NCI-H146 (cell line): ENCODE measurements around the gene TSHZ2.

Experiments used
- DNase-seq: peaks from one replicate; lab custom pipeline; 2025; lab: John Stamatoyannopoulos, UW

Gene TSHZ2, protein sequence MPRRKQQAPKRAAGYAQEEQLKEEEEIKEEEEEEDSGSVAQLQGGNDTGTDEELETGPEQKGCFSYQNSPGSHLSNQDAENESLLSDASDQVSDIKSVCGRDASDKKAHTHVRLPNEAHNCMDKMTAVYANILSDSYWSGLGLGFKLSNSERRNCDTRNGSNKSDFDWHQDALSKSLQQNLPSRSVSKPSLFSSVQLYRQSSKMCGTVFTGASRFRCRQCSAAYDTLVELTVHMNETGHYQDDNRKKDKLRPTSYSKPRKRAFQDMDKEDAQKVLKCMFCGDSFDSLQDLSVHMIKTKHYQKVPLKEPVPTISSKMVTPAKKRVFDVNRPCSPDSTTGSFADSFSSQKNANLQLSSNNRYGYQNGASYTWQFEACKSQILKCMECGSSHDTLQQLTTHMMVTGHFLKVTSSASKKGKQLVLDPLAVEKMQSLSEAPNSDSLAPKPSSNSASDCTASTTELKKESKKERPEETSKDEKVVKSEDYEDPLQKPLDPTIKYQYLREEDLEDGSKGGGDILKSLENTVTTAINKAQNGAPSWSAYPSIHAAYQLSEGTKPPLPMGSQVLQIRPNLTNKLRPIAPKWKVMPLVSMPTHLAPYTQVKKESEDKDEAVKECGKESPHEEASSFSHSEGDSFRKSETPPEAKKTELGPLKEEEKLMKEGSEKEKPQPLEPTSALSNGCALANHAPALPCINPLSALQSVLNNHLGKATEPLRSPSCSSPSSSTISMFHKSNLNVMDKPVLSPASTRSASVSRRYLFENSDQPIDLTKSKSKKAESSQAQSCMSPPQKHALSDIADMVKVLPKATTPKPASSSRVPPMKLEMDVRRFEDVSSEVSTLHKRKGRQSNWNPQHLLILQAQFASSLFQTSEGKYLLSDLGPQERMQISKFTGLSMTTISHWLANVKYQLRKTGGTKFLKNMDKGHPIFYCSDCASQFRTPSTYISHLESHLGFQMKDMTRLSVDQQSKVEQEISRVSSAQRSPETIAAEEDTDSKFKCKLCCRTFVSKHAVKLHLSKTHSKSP (N-terminal part only)

DNA sequence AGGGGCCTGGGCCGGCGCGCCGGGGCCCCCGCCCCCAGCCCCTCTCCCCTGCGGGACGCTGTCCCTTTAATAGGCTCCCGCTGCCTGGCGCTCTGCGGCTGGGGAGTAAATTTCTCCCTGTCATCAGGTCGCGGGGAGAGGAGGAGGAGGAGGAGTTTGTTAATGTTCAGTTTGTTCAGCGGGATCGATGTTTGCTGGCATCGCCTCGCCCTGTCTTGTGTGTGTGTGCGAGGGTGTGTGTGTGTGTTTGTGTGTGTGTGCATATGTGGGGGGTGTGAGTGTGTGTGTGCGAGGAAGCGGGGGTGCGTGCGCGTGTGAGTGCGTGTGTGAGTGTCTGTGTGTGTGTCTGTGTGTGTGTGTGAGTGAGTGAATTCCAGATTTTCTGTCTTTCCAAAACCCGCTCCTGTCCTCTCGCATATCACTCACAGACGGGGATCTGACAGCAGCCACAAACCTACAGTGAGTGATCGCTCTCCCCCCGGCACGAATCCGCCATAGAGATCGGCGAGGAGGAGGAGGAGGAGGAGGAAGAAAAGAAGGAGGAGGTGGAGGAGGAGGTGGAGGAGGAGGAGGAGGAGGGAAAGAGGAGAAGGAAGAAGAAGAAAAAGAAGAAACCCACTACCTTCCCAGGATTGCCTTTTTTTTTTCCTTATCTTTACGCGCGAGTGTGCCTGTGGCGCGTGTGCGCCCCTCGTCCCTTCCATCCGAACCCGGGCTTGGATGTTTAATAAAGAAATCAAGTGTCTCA lies at the start of gene TSHZ2:
TSS of gene TSHZ2 (plus strand) at position 169 of the 748 bp plus-strand sequence. CDS start 936 bp downstream, outside the sequence.
- peak; percentile 71 for DNase-seq

DNA sequence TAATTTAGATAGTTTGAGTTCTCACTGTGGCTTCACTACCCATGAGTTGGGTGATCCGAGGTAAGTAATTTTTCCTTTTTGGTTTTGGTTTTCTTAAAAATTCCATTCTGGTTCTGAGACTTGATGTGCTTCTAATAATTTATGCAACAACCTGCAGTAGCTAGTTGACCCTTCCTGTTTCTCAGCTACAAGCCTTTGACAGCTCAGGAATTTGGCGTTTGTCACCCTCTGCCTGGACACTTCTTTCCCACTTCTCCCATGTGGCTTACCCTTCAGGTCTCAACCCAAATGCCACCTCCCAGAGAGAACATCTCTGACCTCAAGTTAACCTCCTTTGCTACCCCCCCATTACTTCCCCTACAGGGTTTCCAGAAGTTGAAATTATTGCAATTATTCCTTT lies 49.7 kb upstream of the TSHZ2 start:
- no peak for DNase-seq

DNA sequence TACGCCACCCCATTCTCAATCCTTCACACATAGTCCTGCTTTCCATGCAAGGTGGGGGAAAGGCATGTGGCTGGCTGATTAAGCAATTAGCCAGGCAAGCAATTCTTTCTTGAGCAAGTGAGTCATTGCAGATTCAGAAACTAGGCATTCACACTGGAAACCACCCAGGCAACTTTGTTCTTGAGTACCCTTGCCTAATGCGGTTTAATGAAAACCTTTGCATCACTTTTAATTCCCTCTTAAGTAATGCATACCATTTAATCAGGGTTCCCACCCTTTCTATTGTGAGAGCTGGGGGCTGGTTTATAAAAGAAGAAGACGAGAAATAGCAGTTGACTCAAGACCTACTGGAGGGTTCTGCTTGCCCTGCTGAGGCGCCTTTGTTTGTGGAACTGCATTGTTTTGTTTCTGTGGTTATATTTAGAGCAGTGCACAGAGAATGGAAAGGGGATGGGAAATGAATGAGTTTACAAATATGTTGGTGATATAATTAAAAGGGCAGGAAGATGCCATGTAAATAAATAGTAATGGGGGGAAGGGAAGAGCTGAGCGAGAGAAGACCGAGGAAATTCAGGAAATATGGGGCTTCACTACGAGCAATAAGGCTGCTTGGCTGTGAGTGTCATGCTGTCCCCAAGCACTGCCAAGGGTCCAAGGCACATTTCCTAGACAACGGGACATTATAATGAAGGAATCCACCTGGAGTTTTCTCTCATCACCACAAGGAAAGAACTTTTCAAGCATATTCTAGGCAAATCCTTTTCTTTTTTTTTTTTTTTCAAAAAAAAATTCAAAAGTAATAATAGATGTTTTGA lies 48.8 kb upstream of the TSHZ2 start:
- DNase-seq, result no peak

DNA sequence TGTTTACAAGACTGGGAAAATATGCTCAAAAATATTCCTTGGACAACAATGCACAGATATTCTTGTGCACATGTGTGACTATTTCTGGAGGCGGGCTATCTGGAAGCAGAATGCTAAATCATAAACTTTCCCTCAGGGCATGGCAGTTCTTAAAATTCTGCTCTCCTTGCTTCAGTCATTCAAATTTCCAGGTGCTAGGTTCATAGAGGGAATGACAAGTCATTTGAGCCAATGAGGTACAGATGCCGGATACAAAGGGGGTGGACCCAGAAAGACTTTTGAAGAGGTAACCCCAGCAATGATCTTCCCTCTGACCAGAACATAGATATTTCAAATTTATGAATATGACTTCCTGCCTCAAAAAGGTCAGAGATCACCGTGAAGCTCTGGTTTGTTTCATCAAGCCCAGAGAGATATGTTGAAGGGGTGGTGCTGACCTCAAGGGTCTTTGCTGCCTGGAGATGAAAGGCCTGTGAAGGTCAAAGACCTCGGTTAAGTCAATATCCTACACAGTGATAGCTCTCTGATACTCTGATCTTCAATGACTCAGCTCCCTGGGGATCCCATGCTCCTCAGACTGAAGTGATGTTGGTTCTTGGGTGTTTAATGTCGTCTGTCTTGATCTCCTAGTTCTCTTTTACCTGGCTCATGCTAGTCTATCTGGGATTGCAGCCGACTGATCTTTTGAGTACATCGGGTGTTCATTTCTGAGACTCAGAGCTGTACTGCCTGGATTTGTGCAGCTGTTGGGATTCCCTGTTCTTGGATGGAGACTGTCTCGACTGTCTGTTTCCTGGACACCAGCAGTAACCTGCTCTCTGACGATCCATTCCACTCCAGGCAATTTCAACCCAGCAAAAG lies 47.5 kb upstream of the TSHZ2 start:
- DNase-seq, result no peak

DNA sequence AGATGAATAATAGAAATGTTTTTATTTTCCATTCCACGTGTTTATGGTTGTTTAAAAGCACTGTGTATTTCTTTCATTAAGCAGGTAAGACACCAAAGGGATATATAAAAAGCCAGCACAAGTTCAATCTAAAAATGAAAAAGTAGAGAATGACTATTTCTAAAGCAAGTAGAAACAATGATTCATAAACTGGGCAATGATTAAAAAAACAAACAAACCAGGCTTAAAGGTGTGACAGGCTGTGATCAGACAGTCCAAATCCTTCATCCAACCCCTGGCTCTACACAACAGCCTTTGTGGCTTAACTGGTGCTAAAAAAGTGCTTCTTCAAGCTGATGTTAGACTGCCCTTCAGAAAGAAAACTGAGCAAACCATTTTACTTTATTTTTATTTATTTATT lies 45.7 kb upstream of the TSHZ2 start:
- no peak for DNase-seq

DNA sequence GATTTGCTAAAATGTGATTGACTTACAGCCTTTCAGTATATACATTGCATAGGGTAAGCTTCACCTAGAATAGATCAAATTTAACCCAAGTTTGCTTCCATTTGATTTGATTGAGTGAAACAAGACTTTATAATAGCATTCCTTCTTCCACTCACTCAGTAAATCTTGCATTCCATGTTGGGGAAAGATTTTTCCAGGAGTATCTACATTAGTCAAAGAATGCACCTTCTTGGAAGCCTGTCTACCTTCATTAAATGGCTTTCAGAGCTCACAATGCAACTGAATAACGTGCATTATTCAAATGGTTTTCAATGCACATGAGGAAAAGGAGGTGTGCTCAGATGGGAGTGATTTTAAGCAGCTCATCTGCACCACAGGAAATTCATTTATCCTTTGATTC lies 38.3 kb upstream of the TSHZ2 start:
- no peak for DNase-seq

DNA sequence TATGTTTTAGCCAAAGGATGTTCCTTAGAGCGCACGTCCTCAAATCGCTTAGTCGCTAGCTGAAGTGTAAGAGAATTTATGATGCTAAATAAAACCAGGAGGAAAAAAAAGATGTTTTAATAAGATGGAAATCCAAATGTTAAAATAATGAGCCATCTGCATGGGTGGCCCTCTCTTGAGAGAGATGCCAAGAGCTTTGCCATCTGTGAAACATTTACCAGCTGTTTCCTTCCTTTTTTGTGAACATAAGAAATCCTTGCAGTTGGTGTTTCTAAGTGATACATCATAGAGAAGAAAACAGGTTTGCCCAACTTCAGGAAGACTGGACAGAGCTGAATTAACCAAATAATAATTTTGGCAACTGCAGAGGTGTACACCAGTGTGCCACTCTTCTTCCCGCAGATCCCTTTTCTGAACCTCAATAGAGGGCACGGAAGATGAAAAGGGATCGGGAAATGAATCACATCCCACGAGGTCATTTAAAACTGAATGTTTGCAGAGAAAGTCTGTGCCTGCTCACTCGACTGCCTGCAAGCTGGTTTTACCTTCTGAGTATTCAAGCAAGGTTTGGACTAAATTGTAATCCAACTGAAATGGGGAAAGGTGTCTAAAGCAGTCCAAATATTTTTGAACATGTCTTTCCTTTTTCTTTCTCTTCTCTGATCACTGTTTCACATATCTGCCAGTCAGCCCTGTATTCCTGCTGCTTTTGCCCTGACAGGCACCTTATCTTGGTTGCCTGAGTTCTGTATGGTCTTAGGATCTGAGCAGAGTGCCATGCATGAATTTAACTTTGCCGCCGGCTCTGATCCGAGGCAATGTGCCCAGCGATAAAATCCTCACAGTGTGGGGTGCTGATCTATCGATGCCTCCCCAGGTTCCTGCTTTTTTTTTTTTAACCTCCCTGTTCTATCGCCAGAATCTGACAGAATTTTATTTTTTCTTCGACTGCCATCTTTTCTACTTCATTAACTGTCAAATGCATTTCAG lies 35.5 kb upstream of the TSHZ2 start:
- no peak for DNase-seq

DNA sequence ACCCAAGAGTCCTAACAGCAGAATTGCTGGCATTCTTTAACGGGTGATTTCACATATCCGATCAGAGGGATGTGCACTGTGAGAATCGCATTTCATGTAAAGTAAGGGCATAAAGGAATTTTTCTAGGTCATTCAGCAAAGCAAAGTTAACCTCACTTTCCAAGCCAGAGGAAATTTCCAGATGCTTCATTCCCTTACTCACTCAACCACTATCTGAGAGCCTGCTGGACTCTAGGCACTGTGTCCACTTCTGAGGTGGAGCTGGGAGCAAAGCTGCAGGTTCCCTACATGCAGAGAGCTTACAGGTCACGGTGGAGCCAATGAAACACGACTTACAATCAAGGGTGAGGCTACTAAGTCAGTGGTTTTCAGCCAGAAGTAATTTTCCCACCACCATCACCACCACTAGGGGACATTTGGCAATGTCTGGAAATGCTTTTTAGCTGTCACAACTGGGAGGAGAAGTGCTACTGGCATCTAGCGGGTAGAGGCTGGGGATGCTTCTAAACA lies 34.5 kb upstream of the TSHZ2 start:
- no peak for DNase-seq

DNA sequence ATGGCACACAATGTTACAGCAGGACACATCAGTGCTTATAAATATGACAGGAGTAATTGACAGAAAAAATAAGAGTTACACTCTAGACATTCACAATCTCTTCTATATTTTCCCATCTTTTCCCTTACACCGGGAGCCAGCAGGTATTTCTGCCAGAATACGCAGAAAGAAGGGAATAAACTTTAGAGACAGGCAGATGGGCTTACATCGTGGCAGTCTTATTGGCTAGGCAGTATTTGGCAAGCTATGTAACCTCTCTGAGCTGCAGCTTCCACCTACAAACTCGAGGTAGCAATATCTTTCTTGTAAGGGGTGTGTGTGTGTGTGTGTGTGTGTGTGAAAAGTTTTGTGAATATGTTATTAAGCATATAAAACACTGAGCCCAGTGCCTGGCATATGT lies 33.0 kb upstream of the TSHZ2 start:
- DNase-seq, result no peak

DNA sequence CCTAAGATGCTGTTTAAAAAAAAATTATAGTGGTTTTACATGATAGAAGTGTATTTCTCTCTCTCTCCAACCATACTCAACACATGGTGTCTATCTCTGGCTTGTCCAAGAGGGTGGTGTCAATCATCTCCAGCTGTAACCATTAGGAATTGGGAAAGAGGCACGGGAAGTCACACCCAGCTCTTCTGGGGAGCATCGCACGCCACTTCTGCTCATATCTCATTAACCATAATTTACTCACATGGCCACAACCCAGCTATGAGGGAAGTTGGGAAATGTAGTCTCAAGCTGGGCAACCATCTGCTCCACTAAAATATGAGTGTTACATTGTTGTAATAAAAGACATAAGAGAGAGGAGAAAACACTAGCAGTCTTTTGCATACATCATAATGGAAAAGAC lies 30.4 kb upstream of the TSHZ2 start:
- no peak for DNase-seq

DNA sequence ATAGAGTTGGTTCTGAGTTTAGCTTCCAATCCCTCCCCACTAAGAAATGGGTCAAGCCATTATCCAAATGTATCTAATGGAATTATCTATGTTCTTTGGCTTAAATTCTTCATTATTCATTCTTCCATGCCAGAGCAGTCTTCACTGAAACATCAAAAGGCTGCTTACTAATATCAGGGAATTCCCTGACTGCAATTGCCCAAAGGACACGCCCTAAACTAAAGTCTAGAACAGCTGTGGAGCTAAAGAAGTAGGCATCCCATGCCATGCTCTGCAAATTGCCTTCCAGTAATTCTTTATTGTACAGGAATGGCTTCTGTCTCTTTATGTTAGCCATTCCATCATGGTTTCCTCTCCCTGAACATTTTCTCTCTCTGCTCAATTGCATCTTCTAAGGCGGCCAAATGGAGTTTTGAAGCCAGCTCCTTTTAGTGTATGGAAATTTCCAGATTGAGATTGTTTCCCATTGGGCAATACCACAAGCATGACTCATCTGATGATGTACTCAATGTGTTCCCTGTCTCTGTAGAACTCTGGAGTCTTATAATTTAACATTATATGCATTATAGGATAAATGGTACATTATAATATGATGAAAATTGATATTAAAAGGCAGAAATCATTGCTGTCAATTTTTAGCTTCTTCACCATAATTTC lies 28.8 kb upstream of the TSHZ2 start:
- DNase-seq, result no peak

DNA sequence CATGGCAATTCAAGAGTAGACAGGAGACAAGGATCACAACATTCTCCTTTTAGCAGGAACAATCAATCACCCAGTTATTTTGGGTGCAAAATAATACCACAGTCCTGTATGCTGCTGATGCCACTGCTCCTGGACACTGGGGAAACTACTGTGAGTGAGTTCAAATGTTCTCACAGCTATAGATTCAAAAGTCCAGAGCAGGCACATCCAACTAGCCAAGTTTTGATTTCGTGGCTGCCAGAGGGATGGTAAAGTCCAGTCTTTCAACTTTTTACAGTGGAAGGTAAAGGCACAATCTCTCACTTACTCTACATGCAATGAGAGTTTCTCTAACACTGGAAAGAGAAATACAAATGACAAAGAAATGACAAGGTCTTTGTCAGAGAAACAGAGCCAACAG lies 26.9 kb upstream of the TSHZ2 start:
- no peak for DNase-seq

DNA sequence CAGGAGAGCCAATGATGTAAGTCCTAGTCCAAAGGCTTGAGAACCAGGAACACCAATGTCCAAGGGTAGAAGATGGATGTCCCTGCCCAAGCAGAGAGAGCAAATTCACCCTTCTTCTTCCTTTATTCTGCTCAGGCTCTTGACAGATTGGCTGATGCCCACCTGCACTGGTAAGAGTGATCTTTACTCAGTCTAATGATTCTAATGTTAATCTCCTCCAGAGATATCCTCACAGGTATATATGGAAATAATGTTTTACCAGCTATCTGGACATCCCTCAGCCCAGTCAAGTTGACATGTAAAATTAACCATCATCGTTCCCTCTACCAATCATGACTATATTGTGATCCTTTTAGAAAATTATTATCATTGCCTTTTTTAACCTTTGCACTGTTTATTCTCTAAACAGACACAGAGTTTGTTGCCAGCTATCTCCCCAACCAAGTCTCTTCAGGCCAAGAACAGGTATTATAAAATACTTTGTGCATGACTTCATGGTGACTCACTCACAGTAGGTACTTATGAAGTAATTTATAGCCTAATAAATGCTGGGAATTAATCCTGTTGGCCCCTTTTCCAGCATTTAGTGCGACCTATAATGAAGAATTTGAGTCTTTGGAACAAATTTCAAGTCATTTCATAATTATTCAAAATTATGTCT lies 26.2 kb upstream of the TSHZ2 start:
- DNase-seq, result no peak

DNA sequence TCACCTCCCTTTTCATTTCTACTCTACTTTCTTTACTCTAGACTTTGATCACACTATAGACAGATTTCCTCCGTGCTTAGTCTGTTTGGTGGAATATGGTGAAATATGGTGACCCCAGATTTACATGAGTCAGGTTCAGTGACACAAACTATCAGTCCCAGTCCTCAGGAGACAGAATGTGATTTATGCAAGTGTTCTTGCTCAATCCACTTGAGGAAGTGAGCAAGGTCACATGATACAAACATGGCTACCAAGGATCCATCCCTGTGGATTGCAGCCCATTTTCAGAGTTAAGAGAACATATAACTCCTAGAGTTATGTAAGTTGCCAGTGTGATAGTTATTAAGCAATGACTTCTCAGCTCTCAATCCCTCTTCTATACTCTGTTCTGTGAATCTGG lies 23.7 kb upstream of the TSHZ2 start:
- no peak for DNase-seq

DNA sequence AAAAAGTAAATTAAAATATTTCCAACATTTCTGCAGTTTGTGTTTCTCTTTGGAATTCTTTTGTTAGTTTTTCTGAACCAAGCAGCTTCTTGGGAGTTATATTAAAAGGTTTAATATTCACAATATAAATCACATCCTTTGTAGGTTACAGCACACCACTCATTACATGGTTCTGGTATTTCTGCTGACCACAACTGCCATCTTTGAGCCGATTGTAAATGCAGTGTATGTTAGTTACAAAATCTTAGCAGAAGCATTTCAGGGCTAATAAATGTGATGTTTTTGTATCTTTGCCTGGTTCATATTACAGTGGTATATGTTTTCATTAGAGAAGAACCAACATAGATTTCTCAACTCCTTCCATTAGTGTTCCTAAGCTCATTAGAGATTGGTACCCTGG lies 19.1 kb upstream of the TSHZ2 start:
- no peak for DNase-seq

DNA sequence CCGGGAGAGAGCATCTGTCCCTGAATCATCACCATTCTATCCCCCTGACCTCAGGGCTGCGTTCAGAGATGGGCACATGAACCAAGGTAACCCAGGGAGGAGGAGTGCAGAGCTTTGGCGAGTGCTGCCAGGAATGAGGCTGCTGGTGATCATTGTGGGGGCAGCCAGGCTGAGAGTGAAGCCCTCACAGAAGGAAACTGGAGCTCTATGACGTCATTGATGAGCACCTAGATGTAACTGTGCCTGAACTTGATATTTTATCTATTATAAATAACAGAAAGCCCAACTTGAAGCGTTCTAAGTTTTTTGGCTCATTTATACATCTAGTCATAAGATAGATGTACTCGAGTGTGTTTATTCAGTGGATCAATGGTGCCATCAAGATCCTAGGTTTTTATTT lies 17.3 kb upstream of the TSHZ2 start:
- DNase-seq, result no peak

DNA sequence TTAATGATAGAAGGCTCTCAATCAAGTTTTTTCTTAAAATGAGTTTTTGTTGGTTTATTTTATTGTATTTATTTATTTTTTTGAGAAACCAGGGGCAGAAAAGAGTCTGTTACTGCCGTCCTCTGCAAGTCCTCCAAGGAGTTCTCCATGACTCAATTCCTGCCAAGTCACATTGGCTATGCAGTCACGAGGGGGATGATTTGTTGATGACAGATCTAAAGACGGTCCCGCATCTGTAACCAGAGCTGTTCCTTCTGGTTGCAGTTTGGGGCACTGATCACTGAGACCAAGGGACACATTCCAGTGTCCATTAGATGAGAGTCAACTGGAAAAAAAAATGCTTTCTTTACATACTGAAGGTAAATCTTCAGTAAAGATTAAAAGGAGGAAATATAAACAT lies 13.9 kb upstream of the TSHZ2 start:
- DNase-seq, result no peak

DNA sequence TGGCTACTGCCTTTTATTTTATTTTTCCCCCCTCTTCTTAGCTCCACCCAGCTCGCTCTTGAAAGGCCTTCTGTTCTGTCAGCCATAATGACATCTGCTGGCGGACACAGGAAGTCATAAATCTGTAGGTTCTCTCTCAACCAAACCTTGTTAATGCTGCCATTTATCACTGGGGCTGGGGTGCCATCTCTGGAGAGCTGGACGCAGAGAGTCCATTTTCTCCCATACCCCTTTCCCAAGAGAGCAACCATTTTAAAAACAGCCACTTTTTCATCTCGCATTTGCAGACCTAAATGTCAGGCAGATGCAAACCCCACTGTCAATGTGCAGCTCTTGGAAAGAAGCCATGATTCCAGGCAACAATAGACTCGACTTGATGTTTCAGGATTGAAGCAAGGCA lies 13.0 kb upstream of the TSHZ2 start:
- DNase-seq, result peak; percentile 83
